PC-9 (cell line): ENCODE measurements around the gene PSMD13. TPM values are rescaled to one million over a fixed set of nuclear protein-coding genes. Genes with fewer than 3 reads are reported as not detected.

Experiments used
- BruUV-seq: library from RNA; stranded (reverse); fragments of 400-500 nt; replicated peaks from 2 replicates; lab custom pipeline; 2021; lab: Mats Ljungman, UMichigan
- CTCF ChIA-PET: fragments of 300-600 bp; sonication (Branson Sonifier 250); formaldehyde crosslinking; loops from one replicate; lab custom pipeline; 2022; ENCODE audit warnings: antibody characterized with exemption; lab: Charles Lee
- POLR2A ChIA-PET: fragments of 300-600 bp; sonication (Branson Sonifier 250); formaldehyde crosslinking; loops from one replicate; lab custom pipeline; 2022; ENCODE audit warnings: antibody characterized with exemption; ENCODE audit not compliant: unreplicated experiment; lab: Charles Lee
- DNase-seq, 2 experiments: peaks; one replicate each; pipeline versions ENCODE4 v3.0.0 to v3.0.0-alpha.2; 2015 to 2022; ENCODE audit warnings: mixed read lengths in 1 of 2
- H2AFZ ChIP-seq: fragments of 200-600 bp; sonication (generic); 2 replicates; pipeline ENCODE4 v1.8.1; 2017; ENCODE audit warnings: antibody characterized with exemption
- H3F3A ChIP-seq: fragments of 200-600 bp; sonication (generic); 2 replicates; pipeline ENCODE4 v1.8.1; 2017; ENCODE audit warnings: antibody characterized with exemption, mild to moderate bottlenecking, low read depth; ENCODE audit not compliant: insufficient read depth
- H3K27ac ChIP-seq: fragments of 200-600 bp; sonication (generic); 2 replicates; pipeline ENCODE4 v1.6.1; 2016; ENCODE audit warnings: mixed run types
- H3K27me3 ChIP-seq: fragments of 200-600 bp; sonication (generic); 2 replicates; pipeline ENCODE4 v1.6.1; 2016; ENCODE audit warnings: low read depth, mixed run types; ENCODE audit not compliant: insufficient read depth
- H3K36me3 ChIP-seq: fragments of 200-600 bp; sonication (generic); 2 replicates; pipeline ENCODE4 v1.6.1; 2016; ENCODE audit warnings: low read depth, mixed run types
- H3K4me1 ChIP-seq: fragments of 200-600 bp; sonication (generic); replicated peaks from 2 replicates; pipeline ENCODE4 v1.6.1; 2016; ENCODE audit warnings: mixed run types; ENCODE audit not compliant: insufficient read depth
- H3K4me2 ChIP-seq: fragments of 200-600 bp; sonication (generic); 2 replicates; pipeline ENCODE4 v1.6.1; 2017; ENCODE audit warnings: mixed run types
- H3K4me3 ChIP-seq: fragments of 200-600 bp; sonication (generic); 2 replicates; pipeline ENCODE4 v1.6.1; 2016; ENCODE audit warnings: mixed run types
- H3K79me2 ChIP-seq: fragments of 200-600 bp; sonication (generic); 2 replicates; pipeline ENCODE4 v1.6.1; 2017; ENCODE audit warnings: low read depth, mixed run types
- H3K9me2 ChIP-seq: fragments of 200-600 bp; sonication (generic); 2 replicates; pipeline ENCODE4 v1.8.1; 2017; ENCODE audit warnings: mild to moderate bottlenecking; ENCODE audit not compliant: insufficient read depth
- H3K9me3 ChIP-seq: fragments of 200-600 bp; sonication (generic); 2 replicates; pipeline ENCODE4 v1.8.1; 2016; ENCODE audit warnings: low read depth; ENCODE audit not compliant: insufficient read depth
- H4K20me1 ChIP-seq: fragments of 200-600 bp; sonication (generic); 2 replicates; pipeline ENCODE4 v1.8.1; 2017; ENCODE audit not compliant: insufficient read depth
- CTCF ChIP-seq: fragments of 200-600 bp; sonication (generic); conservative IDR thresholded peaks from 2 replicates; pipeline ENCODE4 v1.6.1; 2017; ENCODE audit warnings: mixed run types, antibody characterized with exemption, mild to moderate bottlenecking, moderate library complexity
- EZH2 ChIP-seq: fragments of 200-600 bp; sonication (generic); IDR thresholded peaks from 2 replicates; pipeline ENCODE4 v1.8.0; 2017; ENCODE audit warnings: antibody characterized with exemption, low read depth
- intact Hi-C: fragments of 100-400 bp; cut with micrococcal nuclease; formaldehyde crosslinking; loops from one replicate; pipeline ENCODE4 v1.10.0; 2022; ENCODE audit not compliant: unreplicated experiment
- total RNA-seq: library from RNA; stranded (reverse); gene quantifications from 2 replicates; pipeline ENCODE4 v1.2.3, GENCODE V29; 2021

PSMD13 gene
- total RNA-seq, 1 experiment from 2014 or later = 143 TPM

GRCh38 chr11:282630-283360 lies 46.0 kb downstream of the PSMD13 start:
- H3K27me3 ChIP-seq = no peaks in the 10 kb centered on the region
- no peaks in the 10 kb centered on the region for H3F3A ChIP-seq
- H2AFZ ChIP-seq = no peak overlapping the region
- no peaks in the 10 kb centered on the region for H4K20me1 ChIP-seq
- TF ChIP-seq EZH2 = no peak
- TF ChIP-seq CTCF = no peak
- intact Hi-C loops = no loop called here
- DNase-seq = no peak
- H3K9me2 ChIP-seq = no peaks in the 10 kb centered on the region
- H3K79me2 ChIP-seq = no peaks in the 10 kb centered on the region
- no peaks in the 10 kb centered on the region for H3K36me3 ChIP-seq
- no peak overlapping the region for H3K4me3 ChIP-seq
- no peaks in the 10 kb centered on the region for H3K9me3 ChIP-seq
- H3K27ac ChIP-seq = no peak overlapping the region
- ChIA-PET CTCF (no interaction called here), POLR2A (interaction anchor here (0.7 kb wide), 2 partner anchors 32 to 272 kb away, joined by 10 to 11 read pairs; no protein-coding TSS in a partner anchor)
- no peaks in the 10 kb centered on the region for H3K4me1 ChIP-seq
- H3K4me2 ChIP-seq = no peak overlapping the region
- no TSS peak for BruUV-seq

GRCh38 chr11:283405-284104 lies 46.8 kb downstream of the PSMD13 start:
- BruUV-seq = no TSS peak
- no peak overlapping the region for H3K4me3 ChIP-seq
- no peak overlapping the region for H3K4me2 ChIP-seq
- H3K9me2 ChIP-seq = no peaks in the 10 kb centered on the region
- intact Hi-C loops = no loop called here
- H4K20me1 ChIP-seq = no peaks in the 10 kb centered on the region
- no peak for DNase-seq
- no peak overlapping the region for H2AFZ ChIP-seq
- ChIA-PET CTCF (no interaction called here), POLR2A (interaction anchor here (0.7 kb wide), 1 partner anchor 33 kb away, joined by 11 read pairs; no protein-coding TSS in a partner anchor)
- H3K4me1 ChIP-seq = no peaks in the 10 kb centered on the region
- H3K9me3 ChIP-seq = no peaks in the 10 kb centered on the region
- no peaks in the 10 kb centered on the region for H3K27me3 ChIP-seq
- H3K27ac ChIP-seq = no peak overlapping the region
- no peaks in the 10 kb centered on the region for H3F3A ChIP-seq
- H3K36me3 ChIP-seq = no peaks in the 10 kb centered on the region
- TF ChIP-seq EZH2 = no peak
- TF ChIP-seq CTCF = no peak
- H3K79me2 ChIP-seq = no peaks in the 10 kb centered on the region

GRCh38 chr11:284105-285020 lies 47.6 kb downstream of the PSMD13 start:
- H3K27ac ChIP-seq = no peak overlapping the region
- intact Hi-C loops = no loop called here
- H3K36me3 ChIP-seq = no peaks in the 10 kb centered on the region
- H2AFZ ChIP-seq = no peak overlapping the region
- no TSS peak for BruUV-seq
- POLR2A ChIA-PET = interaction anchor here (0.6 kb wide), 1 partner anchor 108 kb away, joined by 4 read pairs; no protein-coding TSS in a partner anchor
- no peak for TF ChIP-seq EZH2
- TF ChIP-seq CTCF = no peak
- no peaks in the 10 kb centered on the region for H3K9me2 ChIP-seq
- no peaks in the 10 kb centered on the region for H3F3A ChIP-seq
- no peak overlapping the region for H3K4me2 ChIP-seq
- H4K20me1 ChIP-seq = no peaks in the 10 kb centered on the region
- DNase-seq = no peak
- H3K27me3 ChIP-seq = no peaks in the 10 kb centered on the region
- H3K4me1 ChIP-seq = no peaks in the 10 kb centered on the region
- no peaks in the 10 kb centered on the region for H3K79me2 ChIP-seq
- no peaks in the 10 kb centered on the region for H3K9me3 ChIP-seq
- H3K4me3 ChIP-seq = no peak overlapping the region
- CTCF ChIA-PET = no interaction called here
